ENCODE measurements around the gene IL13RA2.

IL13RA2 gene

DNA sequence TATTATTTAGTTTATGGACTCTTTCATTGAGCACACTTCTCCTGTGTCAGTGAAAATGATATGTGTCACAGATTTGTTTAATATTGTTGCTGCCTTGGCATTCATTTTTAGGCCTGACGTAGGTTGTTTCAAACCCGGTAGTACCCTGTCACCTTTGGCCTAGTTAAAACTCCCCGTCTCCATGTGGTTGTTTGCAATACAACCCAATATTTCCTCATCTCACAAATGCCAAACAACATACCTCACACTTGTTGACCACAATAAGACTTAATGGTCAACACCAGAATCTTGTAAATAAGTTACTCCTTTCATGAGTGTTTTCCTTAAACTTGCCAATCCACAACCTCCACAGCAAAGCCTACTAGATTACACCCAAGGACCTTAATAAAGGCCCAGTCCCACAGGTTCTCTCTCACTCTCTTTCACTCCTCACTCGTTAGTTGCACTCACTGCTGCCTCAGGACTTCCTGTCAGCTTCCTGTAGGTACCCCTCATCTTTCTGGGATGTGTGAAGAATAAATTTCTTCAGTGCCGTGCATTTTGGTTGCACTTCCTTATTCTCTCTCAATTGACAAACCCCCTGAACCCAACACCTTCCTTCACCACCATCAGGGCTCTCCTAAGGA lies 31.3 kb downstream of the IL13RA2 start:
- DNase-seq (ENCODE audit: low spot score): no peak

DNA sequence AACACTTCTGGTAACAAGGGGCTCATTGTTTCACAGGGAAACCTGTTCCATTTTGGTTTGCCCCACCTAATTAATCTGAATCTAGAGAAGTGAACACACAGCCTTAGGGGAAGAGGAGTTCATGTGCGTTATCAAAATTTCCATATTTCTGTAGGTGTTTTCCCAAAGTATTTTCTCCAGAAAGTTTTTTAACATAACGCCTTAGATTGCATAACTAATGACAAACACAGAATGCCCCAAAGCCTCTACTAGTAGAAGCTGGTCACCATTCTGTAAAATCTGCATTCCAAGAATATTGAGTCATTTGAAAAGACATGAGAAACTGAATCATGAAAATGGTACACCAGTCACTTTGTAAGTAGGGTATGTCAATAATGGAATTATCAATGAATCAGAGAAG lies 41.1 kb downstream of the IL13RA2 start:
- no peak for DNase-seq (ENCODE audit: low spot score)

DNA sequence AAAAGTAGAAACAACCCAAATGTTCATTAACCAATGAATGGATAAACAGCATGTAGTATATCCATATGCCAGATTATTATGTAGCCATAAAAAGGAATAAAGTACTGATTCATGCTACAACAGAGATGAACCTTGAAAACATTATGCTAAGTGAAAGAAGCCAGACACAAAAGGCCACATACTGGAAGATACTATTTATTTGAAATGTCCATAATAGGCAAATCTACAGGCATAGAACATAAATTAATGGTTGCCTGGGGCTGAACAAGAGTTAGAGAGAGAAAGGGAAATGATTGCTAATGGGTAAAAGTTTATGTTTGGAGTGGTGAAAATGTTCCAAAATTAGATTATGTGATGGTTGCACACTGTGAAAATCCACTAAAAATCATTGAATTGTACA lies 44.4 kb downstream of the IL13RA2 start:
- DNase-seq (ENCODE audit: low spot score): no peak

DNA sequence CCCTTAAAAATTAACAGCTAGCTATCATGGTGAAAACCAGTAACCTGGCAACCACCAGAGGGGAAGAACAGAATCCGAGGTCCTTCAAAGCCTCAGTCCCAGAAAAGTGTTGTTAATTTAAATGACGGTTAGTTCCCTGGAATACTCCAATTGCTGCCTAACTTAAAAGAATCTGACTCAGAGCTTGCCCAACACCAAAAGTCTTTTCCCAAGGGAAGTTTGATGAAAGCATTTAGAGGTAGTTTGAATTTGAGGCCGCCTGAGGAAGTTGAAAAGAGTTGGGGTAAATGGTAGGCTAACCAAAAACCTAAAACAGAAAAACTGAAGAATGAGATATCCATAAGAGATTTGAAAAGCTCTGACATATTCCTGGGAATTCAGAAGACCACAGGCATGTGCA lies 46.6 kb downstream of the IL13RA2 start:
- DNase-seq (ENCODE audit: low spot score): no peak

DNA sequence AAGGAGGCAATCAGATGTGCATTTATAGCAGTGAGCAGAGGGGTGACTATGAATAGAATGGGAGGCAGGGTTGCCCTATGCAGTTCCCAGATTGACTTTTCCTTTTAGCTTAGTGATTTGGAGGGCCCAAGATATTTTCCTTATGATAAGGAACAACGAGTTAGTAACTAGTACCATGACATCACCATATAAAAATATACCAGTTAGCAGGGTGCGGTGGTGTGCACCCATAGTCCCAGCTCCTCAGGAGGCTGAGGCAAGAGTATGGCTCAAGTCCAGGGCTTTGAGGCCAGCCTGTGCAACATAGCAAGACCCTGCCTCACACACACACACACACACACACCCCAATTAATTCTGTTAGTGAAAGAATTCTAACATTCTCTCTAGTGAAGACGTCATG lies 53.0 kb downstream of the IL13RA2 start:
- no peak for DNase-seq (ENCODE audit: low spot score)

DNA sequence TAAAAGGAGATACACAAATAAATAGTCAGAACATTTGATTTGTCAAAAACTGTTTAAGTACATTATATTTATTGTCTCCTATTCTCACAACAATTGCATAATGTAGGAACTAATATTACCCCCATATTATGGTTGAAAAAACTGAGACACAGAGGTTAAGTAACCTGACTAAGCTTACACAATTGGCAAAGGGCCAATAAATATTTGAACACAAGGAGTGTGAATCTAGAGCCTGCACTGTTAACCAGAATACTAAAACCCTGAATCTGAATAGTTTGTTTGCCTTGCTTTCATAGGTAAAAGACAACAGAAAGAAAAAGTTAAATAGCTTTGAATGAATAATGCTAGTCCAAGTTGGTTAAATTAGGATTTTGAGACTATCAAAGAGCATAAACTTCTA lies 55.2 kb downstream of the IL13RA2 start:
- no peak for DNase-seq (ENCODE audit: low spot score)

DNA sequence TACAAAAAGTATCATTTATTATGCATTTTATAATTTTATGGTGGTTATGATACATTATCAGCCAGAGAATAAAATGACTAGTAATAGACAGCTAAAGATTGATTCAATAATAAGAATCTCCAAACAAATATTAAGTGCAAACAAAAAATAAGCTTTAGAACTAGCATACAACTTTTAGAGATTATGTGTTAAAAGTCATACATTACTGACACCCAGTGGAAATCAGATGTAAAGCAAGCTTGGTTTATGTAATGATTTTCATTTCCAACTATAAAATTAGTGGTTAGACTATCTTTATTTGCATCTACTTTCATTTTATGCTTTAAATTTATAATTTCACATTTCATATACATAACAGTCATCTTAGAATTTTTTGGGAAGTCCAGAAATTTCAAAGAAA lies 57.7 kb downstream of the IL13RA2 start:
- no peak for DNase-seq (ENCODE audit: low spot score)

Data from activated CD4-positive, alpha-beta T cell treated with anti-CD3 and anti-CD28 coated beads, Interleukin-2, Interleukin-4, amounts not matched to agents 100 ng/mL and 50 ng/mL, durations not matched to agents 16 hours and 8 hours (primary cell).